22Rv1 (cell line): ENCODE measurements around the gene PAM16.

Source experiments
- H3K27ac ChIP-seq: fragments of 450-650 bp; 2 replicates; pipeline ENCODE4 v1.5.1; 2017
- ZFX ChIP-seq: fragments of 450-650 bp; IDR thresholded peaks from 2 replicates; pipeline ENCODE4 v1.6.1; 2017; ENCODE audit warnings: antibody characterized with exemption, borderline replicate concordance
- TF ChIP-seq, protein P1 (sequence below): fragments of 450-650 bp; IDR thresholded peaks from 2 replicates; pipeline ENCODE4 v1.5.1; 2017; ENCODE audit warnings: mild to moderate bottlenecking

The PAM16 gene

GRCh38 chr16:4339909-4340308 lies 11.2 kb downstream of the PAM16 start:
- H3K27ac ChIP-seq: no peak overlapping the region

DNA sequence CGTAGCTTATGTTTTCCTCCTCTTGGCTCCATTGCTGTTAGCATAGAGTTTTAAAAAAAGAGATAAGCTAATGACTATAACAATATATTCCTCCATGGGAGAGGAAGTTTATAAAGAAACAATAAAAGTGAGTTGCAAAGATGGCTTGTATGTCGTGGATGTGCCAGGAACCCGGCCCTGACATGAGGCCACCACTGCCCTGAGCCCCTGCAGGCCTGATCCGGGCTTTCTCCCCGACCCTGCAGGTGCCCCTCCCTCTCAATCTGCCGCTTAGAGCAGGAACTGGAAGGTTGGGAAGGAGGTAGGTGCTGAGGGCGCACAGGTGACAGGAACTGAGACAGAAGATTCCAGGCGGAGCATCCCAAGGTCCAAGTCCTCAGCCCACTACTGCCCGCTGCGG lies 11.7 kb downstream of the PAM16 start:
- H3K27ac ChIP-seq: no peak overlapping the region
- TF ChIP-seq, protein P1, sequence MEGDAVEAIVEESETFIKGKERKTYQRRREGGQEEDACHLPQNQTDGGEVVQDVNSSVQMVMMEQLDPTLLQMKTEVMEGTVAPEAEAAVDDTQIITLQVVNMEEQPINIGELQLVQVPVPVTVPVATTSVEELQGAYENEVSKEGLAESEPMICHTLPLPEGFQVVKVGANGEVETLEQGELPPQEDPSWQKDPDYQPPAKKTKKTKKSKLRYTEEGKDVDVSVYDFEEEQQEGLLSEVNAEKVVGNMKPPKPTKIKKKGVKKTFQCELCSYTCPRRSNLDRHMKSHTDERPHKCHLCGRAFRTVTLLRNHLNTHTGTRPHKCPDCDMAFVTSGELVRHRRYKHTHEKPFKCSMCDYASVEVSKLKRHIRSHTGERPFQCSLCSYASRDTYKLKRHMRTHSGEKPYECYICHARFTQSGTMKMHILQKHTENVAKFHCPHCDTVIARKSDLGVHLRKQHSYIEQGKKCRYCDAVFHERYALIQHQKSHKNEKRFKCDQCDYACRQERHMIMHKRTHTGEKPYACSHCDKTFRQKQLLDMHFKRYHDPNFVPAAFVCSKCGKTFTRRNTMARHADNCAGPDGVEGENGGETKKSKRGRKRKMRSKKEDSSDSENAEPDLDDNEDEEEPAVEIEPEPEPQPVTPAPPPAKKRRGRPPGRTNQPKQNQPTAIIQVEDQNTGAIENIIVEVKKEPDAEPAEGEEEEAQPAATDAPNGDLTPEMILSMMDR: no peak
- TF ChIP-seq ZFX: no peak

More at GRCh38 chr16:4339909-4340308, 11.2 kb downstream of the PAM16 start:
- TF ChIP-seq ZFX: no peak
- TF ChIP-seq, protein P1: no peak

GRCh38 chr16:4338712-4339299 lies 12.3 kb downstream of the PAM16 start:
- TF ChIP-seq, protein P1: no peak
- TF ChIP-seq ZFX: no peak
- no peak overlapping the region for H3K27ac ChIP-seq

- TF ChIP-seq, protein P1: no peak
- TF ChIP-seq ZFX: no peak
- no peak overlapping the region for H3K27ac ChIP-seq
These were observed 13.0 kb downstream of the PAM16 start for GRCh38 chr16:4338125-4338582.

DNA sequence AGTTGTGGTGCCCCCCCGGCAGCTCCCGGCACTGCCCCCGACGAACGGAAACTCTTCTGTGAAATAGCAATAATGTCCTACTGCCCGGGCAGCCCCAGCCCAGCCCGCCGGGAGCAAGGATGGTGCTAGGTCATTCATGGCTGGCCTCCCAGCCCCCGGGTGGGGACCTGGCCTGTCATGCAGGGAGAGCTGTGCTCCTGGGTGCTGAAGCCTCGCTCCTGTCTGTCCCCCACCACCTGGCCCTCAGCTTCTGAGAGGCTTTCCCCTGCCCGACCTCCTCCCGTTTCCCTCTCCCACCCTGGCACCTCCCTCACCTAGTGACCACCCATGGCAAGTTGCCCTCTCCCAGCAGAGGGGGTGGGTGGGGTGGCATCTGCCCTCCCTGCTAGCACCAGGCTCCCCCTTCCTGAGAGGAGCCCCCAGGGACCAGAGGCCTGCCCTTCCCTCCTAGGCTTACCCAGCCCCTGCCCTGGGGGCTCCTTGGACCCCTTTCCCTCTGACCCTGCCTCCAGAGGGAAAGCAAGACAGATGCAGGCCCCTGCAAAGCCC lies 13.5 kb downstream of the PAM16 start:
- TF ChIP-seq, protein P1: no peak
- TF ChIP-seq ZFX: no peak
- no peak overlapping the region for H3K27ac ChIP-seq

- no peak overlapping the region for H3K27ac ChIP-seq
- TF ChIP-seq, protein P1: no peak
These were observed 14.2 kb downstream of the PAM16 start for GRCh38 chr16:4336701-4337539.
